Measurements from ENCODE around the gene LBP.

- TF ChIP-seq CTCF (IDR thresholded peaks at IDR 0.05; ENCODE audit: insufficient read depth, low read length, poor library complexity, severe bottlenecking) (no peak), EZH2phosphoT487 (conservative IDR thresholded peaks at IDR 0.05; ENCODE audit: low read length) (no peak)
Observed at GRCh38 chr20:38387953-38388352, 41.7 kb downstream of the LBP start.
